ENCODE results near the gene MMP19. TPM values are rescaled to one million over a fixed set of nuclear protein-coding genes. Genes with fewer than 3 reads are reported as not detected.
"Not testable (repeated sequence)": the region's sequence is repeated elsewhere in the genome, so short reads cannot be mapped to it uniquely, and the experiment has no call there.

The MMP19 gene
- polyA plus RNA-seq (ENCODE audit: insufficient read length in 3 of 3), result under 1 TPM; 0.47 to 0.93 (median 0.52) TPM

GRCh38 chr12:55842681-55843429, at the start of gene MMP19:
MMP19 (minus strand) TSS chr12:55842936; CDS start chr12:55842830, 106 bp downstream.
- no peak for DNase-seq (ENCODE audit: low read depth in 3 of 3, low spot score in 2 of 3)

- DNase-seq (ENCODE audit: low read depth in 3 of 3, low spot score in 2 of 3), result no peak
Measured at GRCh38 chr12:55891310-55891709, 48.6 kb upstream of the MMP19 start.

GRCh38 chr12:55885113-55885512, 42.4 kb upstream of the MMP19 start:
- DNase-seq (ENCODE audit: low read depth in 3 of 3, low spot score in 2 of 3), result no peak

GRCh38 chr12:55877824-55878223, 35.1 kb upstream of the MMP19 start:
- no peak for DNase-seq (ENCODE audit: low read depth in 3 of 3, low spot score in 2 of 3)

- DNase-seq (ENCODE audit: low read depth in 3 of 3, low spot score in 2 of 3), result no peak
Measured at GRCh38 chr12:55875704-55876467, 33.1 kb upstream of the MMP19 start.

GRCh38 chr12:55874443-55874842, 31.7 kb upstream of the MMP19 start:
- peak in 2 of 3 donors; percentile 1 to 4 for DNase-seq (ENCODE audit: low read depth in 3 of 3, low spot score in 2 of 3)

GRCh38 chr12:55866454-55867004, 23.8 kb upstream of the MMP19 start:
- DNase-seq (ENCODE audit: low read depth in 3 of 3, low spot score in 2 of 3), result not testable (repeated sequence)

- DNase-seq (ENCODE audit: low read depth in 3 of 3, low spot score in 2 of 3), result no peak
Measured at GRCh38 chr12:55865327-55865726, 22.6 kb upstream of the MMP19 start.

GRCh38 chr12:55862931-55863330, 20.2 kb upstream of the MMP19 start:
- not testable (repeated sequence) for DNase-seq (ENCODE audit: low read depth in 3 of 3, low spot score in 2 of 3)

- no peak for DNase-seq (ENCODE audit: low read depth in 3 of 3, low spot score in 2 of 3)
Measured at GRCh38 chr12:55862286-55862685, 19.6 kb upstream of the MMP19 start.

GRCh38 chr12:55861871-55862270, 19.1 kb upstream of the MMP19 start:
- no peak for DNase-seq (ENCODE audit: low read depth in 3 of 3, low spot score in 2 of 3)

- no peak for DNase-seq (ENCODE audit: low read depth in 3 of 3, low spot score in 2 of 3)
Measured at GRCh38 chr12:55861396-55861795, 18.7 kb upstream of the MMP19 start.

- no peak for DNase-seq (ENCODE audit: low read depth in 3 of 3, low spot score in 2 of 3)
Measured at GRCh38 chr12:55852740-55853139, 10.0 kb upstream of the MMP19 start.

GRCh38 chr12:55850893-55851292, 8.2 kb upstream of the MMP19 start:
- no peak for DNase-seq (ENCODE audit: low read depth in 3 of 3, low spot score in 2 of 3)

GRCh38 chr12:55850401-55850800, 7.7 kb upstream of the MMP19 start:
- DNase-seq (ENCODE audit: low read depth in 3 of 3, low spot score in 2 of 3), result no peak

- DNase-seq (ENCODE audit: low read depth in 3 of 3, low spot score in 2 of 3), result no peak
Measured at GRCh38 chr12:55849616-55850343, 7.0 kb upstream of the MMP19 start.

GRCh38 chr12:55847603-55848291, 5.0 kb upstream of the MMP19 start:
- DNase-seq (ENCODE audit: low read depth in 3 of 3, low spot score in 2 of 3), result peak in 2 of 3 donors; percentile 51 to 67

- no peak for DNase-seq (ENCODE audit: low read depth in 3 of 3, low spot score in 2 of 3)
Measured at GRCh38 chr12:55847033-55847432, 4.3 kb upstream of the MMP19 start.

GRCh38 chr12:55845785-55846496, 3.2 kb upstream of the MMP19 start:
- DNase-seq (ENCODE audit: low read depth in 3 of 3, low spot score in 2 of 3), result no peak

- no peak for DNase-seq (ENCODE audit: low read depth in 3 of 3, low spot score in 2 of 3)
Measured at GRCh38 chr12:55845361-55845760, 2.6 kb upstream of the MMP19 start.

All from right renal cortex interstitium (tissue), 3 donors.